ENCODE results near the gene CUL1.

GRCh38 chr7:148794476-148794875, 95.8 kb downstream of the CUL1 start:
- TF ChIP-seq CTCF (conservative IDR thresholded peaks at IDR 0.05) (no peak), ZFX (IDR thresholded peaks at IDR 0.05) (no peak)
